Neural progenitor cell (in vitro differentiated cells): Measurements from ENCODE around the gene CLIP4.

Experiments
- EZH2 ChIP-seq: fragments of 200-600 bp; sonication (generic); IDR thresholded peaks from 2 replicates; pipeline ENCODE4 v1.6.1; 2017; ENCODE audit warnings: antibody characterized with exemption, mild to moderate bottlenecking, moderate library complexity
- TF ChIP-seq, protein P1 (sequence below): fragments of 200-600 bp; sonication (generic); IDR thresholded peaks from 2 replicates; pipeline ENCODE4 v1.5.1; 2017; ENCODE audit warnings: antibody characterized with exemption, mild to moderate bottlenecking

DNA sequence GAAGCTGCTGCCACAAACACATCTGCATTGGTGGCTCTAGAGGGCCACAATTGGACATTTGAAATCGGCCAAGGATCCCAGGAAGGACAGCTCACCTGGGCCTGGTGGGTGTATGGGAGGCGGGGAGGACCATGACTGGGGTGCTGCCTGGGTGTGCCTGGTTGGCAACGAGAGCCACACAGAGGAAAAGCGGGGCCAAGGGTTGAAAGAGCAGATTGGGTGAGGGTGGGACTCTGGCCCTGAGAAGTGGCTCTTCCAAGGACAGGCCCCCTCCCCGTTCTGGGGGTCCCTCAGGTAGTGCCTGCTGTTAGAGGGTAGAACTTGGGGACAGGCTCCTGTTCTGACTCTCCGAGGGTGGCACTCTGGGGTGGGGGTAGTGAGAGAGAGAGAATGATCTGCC is 102.9 kb downstream of the CLIP4 start:
- TF ChIP-seq, protein P1, sequence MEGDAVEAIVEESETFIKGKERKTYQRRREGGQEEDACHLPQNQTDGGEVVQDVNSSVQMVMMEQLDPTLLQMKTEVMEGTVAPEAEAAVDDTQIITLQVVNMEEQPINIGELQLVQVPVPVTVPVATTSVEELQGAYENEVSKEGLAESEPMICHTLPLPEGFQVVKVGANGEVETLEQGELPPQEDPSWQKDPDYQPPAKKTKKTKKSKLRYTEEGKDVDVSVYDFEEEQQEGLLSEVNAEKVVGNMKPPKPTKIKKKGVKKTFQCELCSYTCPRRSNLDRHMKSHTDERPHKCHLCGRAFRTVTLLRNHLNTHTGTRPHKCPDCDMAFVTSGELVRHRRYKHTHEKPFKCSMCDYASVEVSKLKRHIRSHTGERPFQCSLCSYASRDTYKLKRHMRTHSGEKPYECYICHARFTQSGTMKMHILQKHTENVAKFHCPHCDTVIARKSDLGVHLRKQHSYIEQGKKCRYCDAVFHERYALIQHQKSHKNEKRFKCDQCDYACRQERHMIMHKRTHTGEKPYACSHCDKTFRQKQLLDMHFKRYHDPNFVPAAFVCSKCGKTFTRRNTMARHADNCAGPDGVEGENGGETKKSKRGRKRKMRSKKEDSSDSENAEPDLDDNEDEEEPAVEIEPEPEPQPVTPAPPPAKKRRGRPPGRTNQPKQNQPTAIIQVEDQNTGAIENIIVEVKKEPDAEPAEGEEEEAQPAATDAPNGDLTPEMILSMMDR = no peak
- no peak for TF ChIP-seq EZH2
